ENCODE measurements around the gene ZNF511. TPM values are rescaled to one million over a fixed set of nuclear protein-coding genes. Genes with fewer than 3 reads are reported as not detected.

ZNF511 gene
- total and polyA plus RNA-seq, 2 of the 4 experiments (the other 2 are of a cell fraction), result 13.6 to 32.6 TPM

GRCh38 chr10:133338080-133339071 is 29.7 kb downstream of the ZNF511 start:
- Histone ChIP-seq H2BK5ac (ENCODE audit: low read depth, low read length, poor library complexity, severe bottlenecking) (peak overlapping the region; percentile 76), H2BK15ac (ENCODE audit: low read depth, low read length) (no peak overlapping the region), H3K23ac (ENCODE audit: low read depth, low read length) (no peak overlapping the region), H2AFZ (replicated peaks; ENCODE audit: low read length, poor library complexity) (no peak overlapping the region), H3K9me3 (ENCODE audit: control insufficient read depth, insufficient read depth, low read length) (no peaks in the 10 kb centered on the region; the same call in 1 of the 2 replicates), H4K20me1 (ENCODE audit: insufficient read depth, low read length) (no peaks in the 10 kb centered on the region), H2AK5ac (ENCODE audit: low read depth, low read length) (no peak overlapping the region), H3K36me3 (ENCODE audit: control insufficient read depth, insufficient read depth, low read length) (no peaks in the 10 kb centered on the region), H3K27ac (ENCODE audit: insufficient read depth, low read length) (no peak overlapping the region), H4K5ac (ENCODE audit: low read depth, low read length) (no peak overlapping the region), H3K79me1 (ENCODE audit: low read depth in 1 of 2, low read length in 2 of 2) (no peaks in the 10 kb centered on the region), H3K27me3 (ENCODE audit: control insufficient read depth, insufficient read depth, low read length) (peaks cover 41% of the 10 kb centered on the region), H2AK9ac (replicated peaks; ENCODE audit: low read depth, low read length, poor library complexity) (peak overlapping the region; percentile 42), H3K56ac (ENCODE audit: extremely low read depth, insufficient read depth, low read length) (no peak overlapping the region), H3K4me1 (ENCODE audit: control insufficient read depth, insufficient read depth, low read length) (peaks cover 3% of the 10 kb centered on the region; the same call in 1 of the 2 replicates), H3K14ac (replicated peaks; ENCODE audit: low read depth, low read length) (no peak overlapping the region), H3K4me2 (ENCODE audit: low read depth, low read length) (no peak overlapping the region), H2BK20ac (ENCODE audit: low read depth, low read length) (no peak overlapping the region), H3K9ac (ENCODE audit: low read depth, low read length) (no peak overlapping the region), H4K91ac (ENCODE audit: insufficient read depth, low read depth, low read length) (no peak overlapping the region), H3K4me3 (ENCODE audit: insufficient read depth, low read depth, low read length) (no peak overlapping the region), H3K4ac (ENCODE audit: low read depth, low read length) (no peak overlapping the region), H3K18ac (ENCODE audit: low read depth, low read length) (no peak overlapping the region), H4K8ac (ENCODE audit: low read depth in 2 of 2, low read length in 2 of 2) (no peak overlapping the region), H3K9me1 (ENCODE audit: insufficient read depth, low read length) (no peaks in the 10 kb centered on the region), H2BK120ac (ENCODE audit: low read depth, low read length) (no peak overlapping the region)
- no TSS peak for BruUV-seq (replicated peaks)
- in situ Hi-C loops (cut with MboI; ENCODE audit: low sequenced_read_pairs) (no loop called here), intact Hi-C loops (cut with micrococcal nuclease) (no loop called here), dilution Hi-C loops (cut with HindIII; ENCODE audit: low sequenced_read_pairs, unreplicated experiment) (no loop called here)
- ChIA-PET CTCF (no interaction called here), POLR2A (ENCODE audit: unreplicated experiment) (no interaction called here)
- DNase-seq (no peak), ATAC-seq (ENCODE audit: low read depth) (no peak)
- WGBS, 2 experiments (ENCODE audit: extremely low coverage in 2 of 2, insufficient read length in 1 of 2), result 83% methylated on average over 10 of the region's 10 CpGs; no CpG with 5 or more reads in 1 of the 2 experiments
- no peak for TF ChIP-seq ELK1 (IDR thresholded peaks at IDR 0.05; ENCODE audit: borderline replicate concordance, low read depth, low read length)
- no peak for TF ChIP-seq RCOR1 (IDR thresholded peaks at IDR 0.05; ENCODE audit: insufficient replicate concordance, low read length)
- TF ChIP-seq CEBPB (IDR thresholded peaks at IDR 0.05; ENCODE audit: low read depth, low read length), result no peak
- no peak for TF ChIP-seq USF2 (IDR thresholded peaks at IDR 0.05; ENCODE audit: low read depth, low read length)
- no peak for TF ChIP-seq MAZ (IDR thresholded peaks at IDR 0.05; ENCODE audit: borderline replicate concordance, low read depth, low read length)
- no peak for TF ChIP-seq MXI1 (IDR thresholded peaks at IDR 0.05; ENCODE audit: borderline replicate concordance, low read depth, low read length)
- no peak for TF ChIP-seq RFX5 (IDR thresholded peaks at IDR 0.05; ENCODE audit: low read depth, low read length)
- TF ChIP-seq CTCF (conservative IDR thresholded peaks at IDR 0.05; ENCODE audit: low read depth, low read length), result no peak
- TF ChIP-seq POLR2A (IDR thresholded peaks at IDR 0.05; ENCODE audit: low read depth, low read length), result no peak
- no peak for TF ChIP-seq NFE2L2 (IDR thresholded peaks at IDR 0.05; ENCODE audit: low read depth, low read length)
- no peak for TF ChIP-seq SMC3 (IDR thresholded peaks at IDR 0.05; ENCODE audit: low read depth, low read length)
- no peak for TF ChIP-seq BHLHE40 (IDR thresholded peaks at IDR 0.05; ENCODE audit: low read depth, low read length)
- no peak for TF ChIP-seq CHD1 (IDR thresholded peaks at IDR 0.05; ENCODE audit: low read depth, low read length)
- TF ChIP-seq RAD21 (IDR thresholded peaks at IDR 0.05; ENCODE audit: low read length), result no peak
